Natural killer cell (primary cell): ENCODE results near the gene FOXRED1. TPM values are rescaled to one million over a fixed set of nuclear protein-coding genes. Genes with fewer than 3 reads are reported as not detected.

Experiments
- ATAC-seq, 3 donors: fragments of 150-1000 bp in 2 of 3; fragments of 200-7000 bp in 1 of 3; cut with Tn5 transposase; 1 replicate in 1 of 3; 2 replicates in 2 of 3; pipeline ENCODE4 v1.10.0; 2021; ENCODE audit warnings: mild to moderate bottlenecking in 2 of 3, moderate library complexity in 2 of 3
- DNase-seq, 2 donors: peaks; one replicate each; pipeline versions ENCODE4 v3.0.0 to v3.0.0-alpha.2; 2013 to 2021; ENCODE audit warnings: mixed read lengths in 1 of 2
- H3K27ac ChIP-seq: one replicate; pipeline ENCODE4 v1.5.1; 2013; ENCODE audit warnings: mild to moderate bottlenecking, low read length
- H3K27me3 ChIP-seq: one replicate; pipeline ENCODE4 v1.6.1; 2013; ENCODE audit warnings: low read length; ENCODE audit not compliant: control insufficient read depth, insufficient read depth
- H3K36me3 ChIP-seq: one replicate; pipeline ENCODE4 v1.6.1; 2013; ENCODE audit warnings: low read length; ENCODE audit not compliant: control insufficient read depth, insufficient read depth
- H3K4me1 ChIP-seq: one replicate; pipeline ENCODE4 v1.6.1; 2013; ENCODE audit warnings: low read length; ENCODE audit not compliant: control insufficient read depth, insufficient read depth
- H3K4me3 ChIP-seq: one replicate; pipeline ENCODE4 v1.5.1; 2013; ENCODE audit warnings: low read length
- H3K9me3 ChIP-seq: one replicate; pipeline ENCODE4 v1.6.1; 2013; ENCODE audit warnings: low read length; ENCODE audit not compliant: control insufficient read depth, insufficient read depth
- H3K27ac Mint-ChIP-seq, 2 donors: one replicate each; pipeline ENCODE4 v1.8.0; 2022; ENCODE audit warnings: mild to moderate bottlenecking in 2 of 2, mixed read lengths in 2 of 2, moderate library complexity in 1 of 2
- H3K27me3 Mint-ChIP-seq, 2 donors: one replicate each; pipeline ENCODE4 v1.8.0; 2022; ENCODE audit warnings: low read depth in 2 of 2, mixed read lengths in 2 of 2
- H3K36me3 Mint-ChIP-seq: one replicate; pipeline ENCODE4 v1.8.0; 2022; ENCODE audit warnings: mixed read lengths
- H3K4me1 Mint-ChIP-seq, 2 donors: one replicate each; pipeline ENCODE4 v1.8.0; 2022; ENCODE audit warnings: mixed read lengths in 2 of 2
- H3K4me3 Mint-ChIP-seq: one replicate; pipeline ENCODE4 v1.8.0; 2022; ENCODE audit warnings: mild to moderate bottlenecking, moderate library complexity, mixed read lengths
- H3K9me3 Mint-ChIP-seq, 2 donors: one replicate each; pipeline ENCODE4 v1.8.0; 2022; ENCODE audit warnings: mixed read lengths in 2 of 2
- CTCF ChIP-seq: fragments of 200-600 bp; IDR thresholded peaks from one replicate; pipeline ENCODE4 v1.8.0; 2022; ENCODE audit warnings: antibody characterized with exemption
- WGBS: methylation state at CpG from one replicate; pipeline ENCODE4 v1.1.7; 2013; ENCODE audit warnings: missing lambda C conversion rate; ENCODE audit not compliant: insufficient coverage; 5-methylcytosine and 5-hydroxymethylcytosine counted together
- intact Hi-C: fragments of 100-400 bp; cut with micrococcal nuclease; formaldehyde crosslinking; loops from one replicate; pipeline ENCODE4 v1.14.2; 2022
- total RNA-seq, 4 donors: library from RNA; stranded (reverse); fragments of 120-200 nt in 1 of 4; gene quantifications; one replicate each; pipeline versions ENCODE4 v1.2.3 to v1.2.4, GENCODE V29; 2013 to 2022

The FOXRED1 gene
- total RNA-seq, 3 donors from 2014 or later (not counting 1 experiment from before 2014, with no cell fraction given) = 31.1 to 37.9 (median 31.3) TPM

- no peak overlapping the region for H3K4me3 ChIP-seq
- Mint-ChIP-seq H3K9me3 (no peaks in the 10 kb centered on the region), H3K4me3 (peak overlapping the region; percentile 38), H3K36me3 (no peaks in the 10 kb centered on the region), H3K4me1 (peaks cover 24 to 39% of the 10 kb centered on the region in 2 donors), H3K27ac (peak overlapping the region in 1 of 2 donors; percentile 47), H3K27me3 (no peaks in the 10 kb centered on the region)
- peaks cover 7% of the 10 kb centered on the region for H3K36me3 ChIP-seq
- no peaks in the 10 kb centered on the region for H3K9me3 ChIP-seq
- DNase-seq = peak in 1 of 2 donors; percentile 90
- H3K4me1 ChIP-seq = peaks cover 37% of the 10 kb centered on the region
- no peak overlapping the region for H3K27ac ChIP-seq
- intact Hi-C loops = no loop called here
- peak in 1 of 3 donors; percentile 12 for ATAC-seq
- H3K27me3 ChIP-seq = no peaks in the 10 kb centered on the region
- TF ChIP-seq CTCF = no peak
- WGBS = 79% methylated on average over 5 of the region's 6 CpGs
These were observed 15.9 kb downstream of the FOXRED1 start for GRCh38 chr11:126284829-126285228.

- Mint-ChIP-seq H3K4me3 (no peak overlapping the region), H3K36me3 (no peaks in the 10 kb centered on the region), H3K4me1 (peaks cover 8 to 20% of the 10 kb centered on the region in 2 donors), H3K27ac (no peak overlapping the region), H3K9me3 (no peaks in the 10 kb centered on the region), H3K27me3 (no peaks in the 10 kb centered on the region)
- Histone ChIP-seq H3K27ac (no peak overlapping the region), H3K9me3 (no peaks in the 10 kb centered on the region), H3K4me3 (no peak overlapping the region), H3K36me3 (peaks cover 34% of the 10 kb centered on the region), H3K4me1 (peaks cover 15% of the 10 kb centered on the region), H3K27me3 (no peaks in the 10 kb centered on the region)
- intact Hi-C loops = no loop called here
- 87% methylated on average over 6 of the region's 6 CpGs for WGBS
- ATAC-seq = no peak
- TF ChIP-seq CTCF = no peak
- DNase-seq = no peak
These were observed 19.3 kb downstream of the FOXRED1 start for GRCh38 chr11:126288237-126288636.

- H3K9me3 Mint-ChIP-seq = no peaks in the 10 kb centered on the region
- H3K4me3 Mint-ChIP-seq = no peak overlapping the region
- H3K36me3 ChIP-seq = peaks cover 48% of the 10 kb centered on the region
- H3K36me3 Mint-ChIP-seq = no peaks in the 10 kb centered on the region
- ATAC-seq (no peak), DNase-seq (no peak)
- H3K27me3 ChIP-seq = no peaks in the 10 kb centered on the region
- H3K27ac Mint-ChIP-seq = no peak overlapping the region
- no peak overlapping the region for H3K27ac ChIP-seq
- H3K4me1 Mint-ChIP-seq = peaks cover 4 to 5% of the 10 kb centered on the region in 2 donors
- no peaks in the 10 kb centered on the region for H3K4me1 ChIP-seq
- no peak overlapping the region for H3K4me3 ChIP-seq
- H3K27me3 Mint-ChIP-seq = no peaks in the 10 kb centered on the region
- H3K9me3 ChIP-seq = no peaks in the 10 kb centered on the region
- intact Hi-C loops = no loop called here
- 98% methylated on average over 12 of the region's 12 CpGs for WGBS
- no peak for TF ChIP-seq CTCF
These were observed 21.9 kb downstream of the FOXRED1 start for GRCh38 chr11:126290887-126291286.

GRCh38 chr11:126293726-126294125 lies 24.8 kb downstream of the FOXRED1 start:
- Histone ChIP-seq H3K9me3 (no peaks in the 10 kb centered on the region), H3K27me3 (no peaks in the 10 kb centered on the region), H3K27ac (no peak overlapping the region), H3K4me1 (no peaks in the 10 kb centered on the region), H3K4me3 (no peak overlapping the region), H3K36me3 (peaks cover 49% of the 10 kb centered on the region)
- ATAC-seq (no peak), DNase-seq (no peak)
- WGBS = 79% methylated on average over 5 of the region's 5 CpGs
- intact Hi-C loops = no loop called here
- Mint-ChIP-seq H3K36me3 (no peaks in the 10 kb centered on the region), H3K4me3 (no peak overlapping the region), H3K4me1 (peaks cover 7 to 11% of the 10 kb centered on the region in 2 donors), H3K27ac (peak overlapping the region in 1 of 2 donors; percentile 44), H3K27me3 (no peaks in the 10 kb centered on the region), H3K9me3 (no peaks in the 10 kb centered on the region)
- no peak for TF ChIP-seq CTCF
